Measurements from ENCODE around the gene SDHD. TPM values are rescaled to one million over a fixed set of nuclear protein-coding genes. Genes with fewer than 3 reads are reported as not detected.

Gene SDHD
- total RNA-seq, 1 experiment from 2014 or later, result 98.9 TPM

DNA sequence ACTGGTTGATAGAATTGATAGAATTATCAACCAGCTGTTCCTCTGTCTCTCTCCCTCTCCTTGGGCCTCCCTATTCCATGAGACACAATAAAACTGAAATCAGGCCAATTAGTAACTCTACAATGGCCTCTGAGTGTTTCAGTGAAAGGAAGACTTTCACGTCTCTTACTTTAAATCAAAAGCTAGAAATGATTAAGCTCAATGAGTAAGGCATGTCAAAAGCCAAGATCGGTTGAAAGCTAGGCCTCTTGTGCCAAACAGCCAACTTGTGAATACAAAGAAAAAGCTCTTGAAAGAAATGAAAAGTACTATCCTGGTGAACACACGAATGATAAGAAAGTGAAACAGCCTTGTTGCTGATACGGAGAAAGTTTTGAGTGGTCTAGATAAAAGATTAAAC is 29.5 kb upstream of the SDHD start:
- ChIA-PET CTCF (no interaction called here), POLR2A (no interaction called here)
- no peaks in the 10 kb centered on the region for H3K4me1 Mint-ChIP-seq
- H3K9me3 Mint-ChIP-seq, result no peaks in the 10 kb centered on the region
- no peak overlapping the region for H3K4me3 Mint-ChIP-seq
- DNase-seq (ENCODE audit: low spot score), result no peak
- peaks cover 54% of the 10 kb centered on the region for H3K36me3 Mint-ChIP-seq
- TF ChIP-seq RELA (CRISPR knock-in tag; IDR thresholded peaks at IDR 0.05; ENCODE audit: borderline replicate concordance), result no peak
- TF ChIP-seq ZNF423 (CRISPR knock-in tag; IDR thresholded peaks at IDR 0.05), result no peak
- TF ChIP-seq, protein P1, sequence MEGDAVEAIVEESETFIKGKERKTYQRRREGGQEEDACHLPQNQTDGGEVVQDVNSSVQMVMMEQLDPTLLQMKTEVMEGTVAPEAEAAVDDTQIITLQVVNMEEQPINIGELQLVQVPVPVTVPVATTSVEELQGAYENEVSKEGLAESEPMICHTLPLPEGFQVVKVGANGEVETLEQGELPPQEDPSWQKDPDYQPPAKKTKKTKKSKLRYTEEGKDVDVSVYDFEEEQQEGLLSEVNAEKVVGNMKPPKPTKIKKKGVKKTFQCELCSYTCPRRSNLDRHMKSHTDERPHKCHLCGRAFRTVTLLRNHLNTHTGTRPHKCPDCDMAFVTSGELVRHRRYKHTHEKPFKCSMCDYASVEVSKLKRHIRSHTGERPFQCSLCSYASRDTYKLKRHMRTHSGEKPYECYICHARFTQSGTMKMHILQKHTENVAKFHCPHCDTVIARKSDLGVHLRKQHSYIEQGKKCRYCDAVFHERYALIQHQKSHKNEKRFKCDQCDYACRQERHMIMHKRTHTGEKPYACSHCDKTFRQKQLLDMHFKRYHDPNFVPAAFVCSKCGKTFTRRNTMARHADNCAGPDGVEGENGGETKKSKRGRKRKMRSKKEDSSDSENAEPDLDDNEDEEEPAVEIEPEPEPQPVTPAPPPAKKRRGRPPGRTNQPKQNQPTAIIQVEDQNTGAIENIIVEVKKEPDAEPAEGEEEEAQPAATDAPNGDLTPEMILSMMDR (IDR thresholded peaks at IDR 0.05), result no peak
- TF ChIP-seq, protein P2, sequence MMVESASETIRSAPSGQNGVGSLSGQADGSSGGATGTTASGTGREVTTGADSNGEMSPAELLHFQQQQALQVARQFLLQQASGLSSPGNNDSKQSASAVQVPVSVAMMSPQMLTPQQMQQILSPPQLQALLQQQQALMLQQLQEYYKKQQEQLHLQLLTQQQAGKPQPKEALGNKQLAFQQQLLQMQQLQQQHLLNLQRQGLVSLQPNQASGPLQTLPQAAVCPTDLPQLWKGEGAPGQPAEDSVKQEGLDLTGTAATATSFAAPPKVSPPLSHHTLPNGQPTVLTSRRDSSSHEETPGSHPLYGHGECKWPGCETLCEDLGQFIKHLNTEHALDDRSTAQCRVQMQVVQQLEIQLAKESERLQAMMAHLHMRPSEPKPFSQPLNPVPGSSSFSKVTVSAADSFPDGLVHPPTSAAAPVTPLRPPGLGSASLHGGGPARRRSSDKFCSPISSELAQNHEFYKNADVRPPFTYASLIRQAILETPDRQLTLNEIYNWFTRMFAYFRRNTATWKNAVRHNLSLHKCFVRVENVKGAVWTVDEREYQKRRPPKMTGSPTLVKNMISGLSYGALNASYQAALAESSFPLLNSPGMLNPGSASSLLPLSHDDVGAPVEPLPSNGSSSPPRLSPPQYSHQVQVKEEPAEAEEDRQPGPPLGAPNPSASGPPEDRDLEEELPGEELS (CRISPR knock-in tag; IDR thresholded peaks at IDR 0.05), result no peak
- TF ChIP-seq SMAD3 (CRISPR knock-in tag; IDR thresholded peaks at IDR 0.05; ENCODE audit: borderline replicate concordance), result no peak
- no peak for TF ChIP-seq GTF2I (CRISPR knock-in tag; conservative IDR thresholded peaks at IDR 0.05)
- TF ChIP-seq ETV6 (CRISPR knock-in tag; IDR thresholded peaks at IDR 0.05), result no peak
- TF ChIP-seq SOX15 (CRISPR knock-in tag; IDR thresholded peaks at IDR 0.05), result no peak
- TF ChIP-seq, protein P3, sequence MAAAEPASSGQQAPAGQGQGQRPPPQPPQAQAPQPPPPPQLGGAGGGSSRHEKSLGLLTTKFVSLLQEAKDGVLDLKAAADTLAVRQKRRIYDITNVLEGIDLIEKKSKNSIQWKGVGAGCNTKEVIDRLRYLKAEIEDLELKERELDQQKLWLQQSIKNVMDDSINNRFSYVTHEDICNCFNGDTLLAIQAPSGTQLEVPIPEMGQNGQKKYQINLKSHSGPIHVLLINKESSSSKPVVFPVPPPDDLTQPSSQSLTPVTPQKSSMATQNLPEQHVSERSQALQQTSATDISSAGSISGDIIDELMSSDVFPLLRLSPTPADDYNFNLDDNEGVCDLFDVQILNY (CRISPR knock-in tag; IDR thresholded peaks at IDR 0.05), result no peak
- TF ChIP-seq, protein P4, sequence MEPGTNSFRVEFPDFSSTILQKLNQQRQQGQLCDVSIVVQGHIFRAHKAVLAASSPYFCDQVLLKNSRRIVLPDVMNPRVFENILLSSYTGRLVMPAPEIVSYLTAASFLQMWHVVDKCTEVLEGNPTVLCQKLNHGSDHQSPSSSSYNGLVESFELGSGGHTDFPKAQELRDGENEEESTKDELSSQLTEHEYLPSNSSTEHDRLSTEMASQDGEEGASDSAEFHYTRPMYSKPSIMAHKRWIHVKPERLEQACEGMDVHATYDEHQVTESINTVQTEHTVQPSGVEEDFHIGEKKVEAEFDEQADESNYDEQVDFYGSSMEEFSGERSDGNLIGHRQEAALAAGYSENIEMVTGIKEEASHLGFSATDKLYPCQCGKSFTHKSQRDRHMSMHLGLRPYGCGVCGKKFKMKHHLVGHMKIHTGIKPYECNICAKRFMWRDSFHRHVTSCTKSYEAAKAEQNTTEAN (CRISPR knock-in tag; IDR thresholded peaks at IDR 0.05), result no peak
- TF ChIP-seq, protein P5, sequence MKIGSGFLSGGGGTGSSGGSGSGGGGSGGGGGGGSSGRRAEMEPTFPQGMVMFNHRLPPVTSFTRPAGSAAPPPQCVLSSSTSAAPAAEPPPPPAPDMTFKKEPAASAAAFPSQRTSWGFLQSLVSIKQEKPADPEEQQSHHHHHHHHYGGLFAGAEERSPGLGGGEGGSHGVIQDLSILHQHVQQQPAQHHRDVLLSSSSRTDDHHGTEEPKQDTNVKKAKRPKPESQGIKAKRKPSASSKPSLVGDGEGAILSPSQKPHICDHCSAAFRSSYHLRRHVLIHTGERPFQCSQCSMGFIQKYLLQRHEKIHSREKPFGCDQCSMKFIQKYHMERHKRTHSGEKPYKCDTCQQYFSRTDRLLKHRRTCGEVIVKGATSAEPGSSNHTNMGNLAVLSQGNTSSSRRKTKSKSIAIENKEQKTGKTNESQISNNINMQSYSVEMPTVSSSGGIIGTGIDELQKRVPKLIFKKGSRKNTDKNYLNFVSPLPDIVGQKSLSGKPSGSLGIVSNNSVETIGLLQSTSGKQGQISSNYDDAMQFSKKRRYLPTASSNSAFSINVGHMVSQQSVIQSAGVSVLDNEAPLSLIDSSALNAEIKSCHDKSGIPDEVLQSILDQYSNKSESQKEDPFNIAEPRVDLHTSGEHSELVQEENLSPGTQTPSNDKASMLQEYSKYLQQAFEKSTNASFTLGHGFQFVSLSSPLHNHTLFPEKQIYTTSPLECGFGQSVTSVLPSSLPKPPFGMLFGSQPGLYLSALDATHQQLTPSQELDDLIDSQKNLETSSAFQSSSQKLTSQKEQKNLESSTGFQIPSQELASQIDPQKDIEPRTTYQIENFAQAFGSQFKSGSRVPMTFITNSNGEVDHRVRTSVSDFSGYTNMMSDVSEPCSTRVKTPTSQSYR (CRISPR knock-in tag; IDR thresholded peaks at IDR 0.05), result no peak
- no peak for TF ChIP-seq NR3C1 (CRISPR knock-in tag; conservative IDR thresholded peaks at IDR 0.05; ENCODE audit: low read depth)
- TF ChIP-seq, protein P6, sequence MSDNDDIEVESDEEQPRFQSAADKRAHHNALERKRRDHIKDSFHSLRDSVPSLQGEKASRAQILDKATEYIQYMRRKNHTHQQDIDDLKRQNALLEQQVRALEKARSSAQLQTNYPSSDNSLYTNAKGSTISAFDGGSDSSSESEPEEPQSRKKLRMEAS (CRISPR knock-in tag; IDR thresholded peaks at IDR 0.05), result no peak
- TF ChIP-seq GABPB1 (CRISPR knock-in tag; IDR thresholded peaks at IDR 0.05), result no peak
- TF ChIP-seq, protein P7, sequence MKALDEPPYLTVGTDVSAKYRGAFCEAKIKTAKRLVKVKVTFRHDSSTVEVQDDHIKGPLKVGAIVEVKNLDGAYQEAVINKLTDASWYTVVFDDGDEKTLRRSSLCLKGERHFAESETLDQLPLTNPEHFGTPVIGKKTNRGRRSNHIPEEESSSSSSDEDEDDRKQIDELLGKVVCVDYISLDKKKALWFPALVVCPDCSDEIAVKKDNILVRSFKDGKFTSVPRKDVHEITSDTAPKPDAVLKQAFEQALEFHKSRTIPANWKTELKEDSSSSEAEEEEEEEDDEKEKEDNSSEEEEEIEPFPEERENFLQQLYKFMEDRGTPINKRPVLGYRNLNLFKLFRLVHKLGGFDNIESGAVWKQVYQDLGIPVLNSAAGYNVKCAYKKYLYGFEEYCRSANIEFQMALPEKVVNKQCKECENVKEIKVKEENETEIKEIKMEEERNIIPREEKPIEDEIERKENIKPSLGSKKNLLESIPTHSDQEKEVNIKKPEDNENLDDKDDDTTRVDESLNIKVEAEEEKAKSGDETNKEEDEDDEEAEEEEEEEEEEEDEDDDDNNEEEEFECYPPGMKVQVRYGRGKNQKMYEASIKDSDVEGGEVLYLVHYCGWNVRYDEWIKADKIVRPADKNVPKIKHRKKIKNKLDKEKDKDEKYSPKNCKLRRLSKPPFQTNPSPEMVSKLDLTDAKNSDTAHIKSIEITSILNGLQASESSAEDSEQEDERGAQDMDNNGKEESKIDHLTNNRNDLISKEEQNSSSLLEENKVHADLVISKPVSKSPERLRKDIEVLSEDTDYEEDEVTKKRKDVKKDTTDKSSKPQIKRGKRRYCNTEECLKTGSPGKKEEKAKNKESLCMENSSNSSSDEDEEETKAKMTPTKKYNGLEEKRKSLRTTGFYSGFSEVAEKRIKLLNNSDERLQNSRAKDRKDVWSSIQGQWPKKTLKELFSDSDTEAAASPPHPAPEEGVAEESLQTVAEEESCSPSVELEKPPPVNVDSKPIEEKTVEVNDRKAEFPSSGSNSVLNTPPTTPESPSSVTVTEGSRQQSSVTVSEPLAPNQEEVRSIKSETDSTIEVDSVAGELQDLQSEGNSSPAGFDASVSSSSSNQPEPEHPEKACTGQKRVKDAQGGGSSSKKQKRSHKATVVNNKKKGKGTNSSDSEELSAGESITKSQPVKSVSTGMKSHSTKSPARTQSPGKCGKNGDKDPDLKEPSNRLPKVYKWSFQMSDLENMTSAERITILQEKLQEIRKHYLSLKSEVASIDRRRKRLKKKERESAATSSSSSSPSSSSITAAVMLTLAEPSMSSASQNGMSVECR (CRISPR knock-in tag; IDR thresholded peaks at IDR 0.05; ENCODE audit: borderline replicate concordance), result no peak
- no peak for TF ChIP-seq ZNF232 (CRISPR knock-in tag; IDR thresholded peaks at IDR 0.05)
- H3K27me3 Mint-ChIP-seq (ENCODE audit: low read depth), result no peaks in the 10 kb centered on the region
- no peak for ATAC-seq
- no peak overlapping the region for H3K27ac Mint-ChIP-seq
